Activated T-helper 17 cell treated with anti-CD3 and anti-CD28 coated beads, Interleukin-2, amount 50 U/mL, for 72 hours (primary cell): ENCODE measurements around the gene HS3ST6. TPM values are rescaled to one million over a fixed set of nuclear protein-coding genes. Genes with fewer than 3 reads are reported as not detected.
"Not testable (repeated sequence)": the region's sequence is repeated elsewhere in the genome, so short reads cannot be mapped to it uniquely, and the experiment has no call there.

Source experiments
- ATAC-seq: fragments of 150-1000 bp; cut with Tn5 transposase; replicated peaks from 2 replicates; pipeline ENCODE4 v1.10.0; 2021; ENCODE audit warnings: mild to moderate bottlenecking, moderate library complexity
- H3K27ac Mint-ChIP-seq: one replicate; pipeline ENCODE4 v1.8.0; 2022; ENCODE audit warnings: mixed read lengths
- H3K27me3 Mint-ChIP-seq: one replicate; pipeline ENCODE4 v1.8.0; 2022; ENCODE audit warnings: mixed read lengths
- H3K36me3 Mint-ChIP-seq: one replicate; pipeline ENCODE4 v1.8.0; 2022; ENCODE audit warnings: low read depth, mild to moderate bottlenecking, mixed read lengths
- H3K4me1 Mint-ChIP-seq: one replicate; pipeline ENCODE4 v1.8.0; 2022; ENCODE audit warnings: mixed read lengths
- H3K4me3 Mint-ChIP-seq: one replicate; pipeline ENCODE4 v1.8.0; 2022; ENCODE audit warnings: mild to moderate bottlenecking, mixed read lengths
- H3K9me3 Mint-ChIP-seq: one replicate; pipeline ENCODE4 v1.8.0; 2022; ENCODE audit warnings: mixed read lengths
- total RNA-seq, 2 donors: library from RNA; stranded (reverse); gene quantifications; one replicate each; pipeline ENCODE4 v1.2.3, GENCODE V29; 2022

HS3ST6 gene
- not detected for total RNA-seq

GRCh38 chr16:1918351-1919326, at the start of gene HS3ST6:
TSS of gene HS3ST6 (minus strand) at chr16:1918415. CDS start at chr16:1918323, 92 bp downstream.
- H3K4me1 Mint-ChIP-seq, result no peaks in the 10 kb centered on the region
- no peak within 1 kb of the TSS for H3K4me3 Mint-ChIP-seq
- H3K27me3 Mint-ChIP-seq, result peaks cover 51% of the 10 kb centered on the region
- no peaks in the 10 kb centered on the region for H3K36me3 Mint-ChIP-seq
- H3K27ac Mint-ChIP-seq, result no peak within 1 kb of the TSS
- no peak for ATAC-seq
- H3K9me3 Mint-ChIP-seq, result no peaks in the 10 kb centered on the region

GRCh38 chr16:1966460-1966859, 48.2 kb upstream of the HS3ST6 start, which contains the start of gene RNF151:
TSS of gene RNF151 (plus strand) at chr16:1966856. CDS start at chr16:1966882, 26 bp downstream.
- no peak for ATAC-seq
- Mint-ChIP-seq H3K4me3 (peak within 1 kb of the TSS; percentile 89), H3K27me3 (no peaks in the 10 kb centered on the region), H3K36me3 (peaks cover 55% of the 10 kb centered on the region), H3K4me1 (peaks cover 11% of the 10 kb centered on the region), H3K9me3 (no peaks in the 10 kb centered on the region), H3K27ac (peak within 1 kb of the TSS; percentile 84)

DNA sequence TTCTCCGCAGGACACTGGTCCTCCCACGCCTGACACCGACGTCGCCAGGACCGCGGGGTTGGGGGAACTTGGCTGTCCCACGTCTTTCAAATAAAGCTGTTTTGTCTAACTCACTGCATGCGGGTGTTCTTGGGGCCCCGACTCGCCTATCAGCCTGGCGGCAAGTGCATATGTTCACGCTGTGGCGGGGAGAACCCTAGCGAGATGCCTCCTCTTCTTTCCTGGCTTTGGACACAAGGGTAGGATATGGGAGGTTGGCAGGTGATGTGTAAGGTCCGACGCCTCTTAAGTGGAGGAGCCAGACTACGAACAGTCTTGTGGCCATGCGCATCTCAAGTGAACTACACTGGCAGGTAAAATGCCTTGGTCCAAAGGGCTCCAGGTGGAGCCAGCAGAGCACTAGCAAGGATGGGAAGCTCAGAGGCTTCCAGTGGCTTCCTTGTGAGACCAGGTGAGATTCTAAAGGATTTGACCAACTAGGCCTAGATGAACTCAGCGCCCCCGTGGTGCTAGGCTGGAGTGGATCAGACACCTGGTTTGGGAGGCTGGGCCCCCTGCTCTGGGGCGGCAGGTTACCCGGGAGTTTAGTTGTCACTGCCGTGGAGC, 47.3 kb upstream of the HS3ST6 start:
- peaks cover 12% of the 10 kb centered on the region for H3K4me1 Mint-ChIP-seq
- no peaks in the 10 kb centered on the region for H3K9me3 Mint-ChIP-seq
- no peak for ATAC-seq
- H3K27me3 Mint-ChIP-seq, result no peaks in the 10 kb centered on the region
- H3K4me3 Mint-ChIP-seq, result peak overlapping the region; percentile 89
- peaks cover 62% of the 10 kb centered on the region for H3K36me3 Mint-ChIP-seq
- peak overlapping the region; percentile 84 for H3K27ac Mint-ChIP-seq

DNA sequence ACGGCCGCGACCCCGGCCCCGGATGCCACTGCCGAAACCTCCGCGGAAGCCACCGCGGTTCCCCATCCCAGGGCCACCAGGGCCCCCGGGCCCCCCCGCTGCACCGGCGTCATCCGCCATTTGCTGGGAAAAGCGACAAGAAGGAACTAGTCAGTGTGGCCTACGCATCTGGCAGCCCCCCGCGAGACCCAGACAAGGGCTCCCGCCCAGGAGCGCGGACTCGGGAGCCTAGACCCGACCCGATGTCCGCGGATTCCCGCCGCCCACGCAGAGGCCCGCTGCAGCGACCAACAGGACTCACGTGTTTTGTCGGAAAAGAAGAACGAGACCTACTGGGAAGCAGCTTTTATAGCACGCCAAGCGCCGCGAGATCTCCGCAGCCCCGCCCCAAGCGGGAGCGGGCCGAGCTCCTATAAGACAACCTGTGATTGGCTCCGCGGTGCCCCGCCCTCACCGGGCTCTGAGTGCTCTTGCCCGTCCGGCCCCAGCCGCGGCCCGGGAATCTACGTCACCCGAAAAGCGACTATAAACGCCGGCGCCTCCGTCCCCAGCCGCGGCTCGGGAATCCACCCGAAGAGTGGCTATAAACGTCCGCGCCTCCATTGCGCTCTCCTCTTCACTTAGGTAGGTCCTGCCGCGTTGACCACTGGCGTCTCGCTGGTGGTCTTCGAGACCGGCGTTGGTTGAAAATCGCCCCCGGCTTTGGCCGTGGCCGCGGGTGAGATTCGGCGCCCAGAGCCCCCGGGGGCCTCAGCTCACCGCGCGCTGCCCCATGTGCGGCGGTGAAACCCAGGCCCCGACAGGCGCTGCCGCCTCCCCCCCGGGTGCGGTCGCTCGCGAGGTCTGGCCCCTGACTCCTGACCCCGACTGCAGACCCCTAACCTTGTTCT, 46.5 kb upstream of the HS3ST6 start, which contains the start of gene RPS2:
RPS2 (minus strand) TSS at position 321 of the 890 bp plus-strand sequence; CDS start at position 120, 201 bp downstream.
- H3K36me3 Mint-ChIP-seq, result peaks cover 70% of the 10 kb centered on the region
- no peaks in the 10 kb centered on the region for H3K9me3 Mint-ChIP-seq
- H3K27me3 Mint-ChIP-seq, result no peaks in the 10 kb centered on the region
- peak within 1 kb of the TSS; percentile 84 for H3K27ac Mint-ChIP-seq
- H3K4me3 Mint-ChIP-seq, result peak within 1 kb of the TSS; percentile 89
- peak; percentile 96 for ATAC-seq
- peaks cover 14% of the 10 kb centered on the region for H3K4me1 Mint-ChIP-seq

DNA sequence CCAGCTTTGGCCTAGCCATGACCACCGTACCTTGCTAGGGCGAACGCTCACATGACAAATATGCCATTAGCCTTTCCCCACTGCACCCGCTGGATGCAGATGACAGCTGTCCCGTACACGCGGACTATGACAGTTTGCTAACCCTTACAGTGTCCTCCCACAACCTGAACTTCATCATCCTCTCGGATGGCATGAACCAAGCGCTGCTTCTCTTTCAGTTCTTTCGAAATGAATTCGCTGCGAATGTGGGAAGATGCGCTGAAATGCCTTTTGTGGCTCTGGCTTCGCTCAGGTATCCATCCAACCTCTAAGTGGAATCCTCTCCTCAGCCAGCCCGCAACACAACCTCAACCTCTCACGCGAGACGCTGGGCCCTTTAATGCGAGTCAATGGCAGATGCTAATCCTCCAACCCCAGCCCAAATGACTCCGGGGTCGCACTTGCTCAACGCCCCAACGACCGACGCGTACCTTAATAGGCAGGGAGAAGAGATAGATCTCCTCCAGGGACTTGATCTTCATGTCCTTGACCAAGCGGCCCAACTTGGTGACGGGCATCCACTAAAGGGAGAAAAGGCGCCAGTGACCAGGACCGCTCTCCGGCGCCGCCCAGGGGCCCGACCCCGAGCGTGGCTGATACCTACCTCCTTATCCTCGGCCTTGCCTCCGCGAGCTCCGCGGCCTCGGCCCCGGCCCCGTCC, 45.7 kb upstream of the HS3ST6 start:
- Mint-ChIP-seq H3K27ac (peak overlapping the region; percentile 84), H3K36me3 (peaks cover 71% of the 10 kb centered on the region), H3K4me1 (peaks cover 14% of the 10 kb centered on the region), H3K9me3 (no peaks in the 10 kb centered on the region), H3K4me3 (peak overlapping the region; percentile 89), H3K27me3 (no peaks in the 10 kb centered on the region)
- ATAC-seq, result peak; percentile 23

- not testable (repeated sequence) for ATAC-seq, H3K27me3 Mint-ChIP-seq, H3K9me3 Mint-ChIP-seq
- peaks cover 14% of the 10 kb centered on the region for H3K4me1 Mint-ChIP-seq
- H3K4me3 Mint-ChIP-seq, result peak overlapping the region; percentile 89
- H3K36me3 Mint-ChIP-seq, result peaks cover 68% of the 10 kb centered on the region
- H3K27ac Mint-ChIP-seq, result peak overlapping the region; percentile 84
Observed at GRCh38 chr16:1962161-1963153, 44.2 kb upstream of the HS3ST6 start.

DNA sequence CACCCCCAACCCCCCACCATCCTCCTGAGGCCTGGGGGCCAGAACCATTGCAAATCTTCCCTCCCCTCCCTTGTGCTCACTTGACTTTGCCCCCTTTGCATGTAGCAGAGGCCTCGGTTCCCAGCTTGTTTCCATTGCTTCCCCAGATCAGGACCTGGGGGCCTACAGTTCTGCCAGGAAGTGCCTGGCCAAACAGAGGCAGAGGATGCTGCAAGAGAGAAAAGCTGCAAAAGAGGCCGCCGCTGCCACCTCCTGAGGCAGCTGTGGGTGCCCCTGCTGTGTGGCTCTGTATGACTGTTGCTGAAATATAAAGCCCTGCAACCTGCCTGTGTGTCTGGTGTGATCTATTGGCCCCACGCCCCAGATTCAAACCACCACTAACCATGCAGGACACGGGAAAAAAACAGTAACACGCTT, 43.4 kb upstream of the HS3ST6 start:
- Mint-ChIP-seq H3K4me3 (peak overlapping the region; percentile 89), H3K27me3 (no peaks in the 10 kb centered on the region), H3K36me3 (peaks cover 64% of the 10 kb centered on the region), H3K27ac (no peak overlapping the region), H3K9me3 (no peaks in the 10 kb centered on the region), H3K4me1 (peaks cover 14% of the 10 kb centered on the region)
- no peak for ATAC-seq

DNA sequence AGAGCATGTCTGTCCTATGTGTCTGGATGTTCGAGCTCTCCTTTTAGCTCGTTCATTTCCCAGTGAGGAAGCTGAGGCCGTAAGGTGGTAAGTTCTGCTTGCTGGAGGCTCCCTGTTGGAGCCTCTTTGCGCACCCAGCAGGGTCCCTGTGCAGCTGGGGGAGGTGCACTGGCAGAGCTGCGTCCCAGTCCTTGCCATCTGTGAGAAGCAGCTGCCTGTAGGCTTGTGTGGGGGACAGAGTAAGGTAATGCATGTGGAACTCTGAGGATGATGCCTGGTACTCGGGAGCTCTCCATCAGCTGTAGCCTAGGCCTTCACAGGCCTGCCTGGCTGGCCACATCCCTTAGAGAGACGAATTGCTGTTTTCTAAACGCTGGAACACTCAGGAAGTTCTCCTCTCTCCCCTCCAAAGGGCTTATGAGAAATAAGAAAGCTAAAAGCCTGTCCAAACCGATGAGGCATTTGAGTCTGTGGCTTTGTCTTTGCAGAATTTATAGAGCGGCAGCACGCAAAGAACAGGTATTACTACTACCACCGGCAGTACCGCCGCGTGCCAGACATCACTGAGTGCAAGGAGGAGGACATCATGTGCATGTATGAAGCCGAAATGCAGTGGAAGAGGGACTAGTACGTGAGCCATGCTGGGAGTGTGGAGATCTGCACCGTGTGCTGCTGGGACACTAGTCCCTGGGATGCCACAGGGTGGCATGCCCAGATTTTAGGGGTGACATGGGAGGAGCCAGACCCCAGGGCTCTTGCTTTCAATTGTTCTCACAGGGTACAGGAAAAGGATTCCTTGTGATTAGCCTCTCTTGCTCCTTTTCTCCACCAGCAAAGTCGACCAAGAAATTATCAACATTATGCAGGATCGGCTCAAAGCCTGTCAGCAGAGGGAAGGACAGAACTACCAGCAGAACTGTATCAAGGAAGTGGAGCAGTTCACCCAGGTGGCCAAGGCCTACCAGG, 42.7 kb upstream of the HS3ST6 start:
- no peak for ATAC-seq
- Mint-ChIP-seq H3K4me1 (peaks cover 14% of the 10 kb centered on the region), H3K4me3 (peak overlapping the region; percentile 89), H3K9me3 (no peaks in the 10 kb centered on the region), H3K36me3 (peaks cover 63% of the 10 kb centered on the region), H3K27me3 (no peaks in the 10 kb centered on the region), H3K27ac (peak overlapping the region; percentile 88)

- H3K4me1 Mint-ChIP-seq, result peaks cover 14% of the 10 kb centered on the region
- peak within 1 kb of the TSS; percentile 89 for H3K4me3 Mint-ChIP-seq
- ATAC-seq, result peak; percentile 91
- H3K9me3 Mint-ChIP-seq, result no peaks in the 10 kb centered on the region
- H3K27ac Mint-ChIP-seq, result peak within 1 kb of the TSS; percentile 88
- H3K27me3 Mint-ChIP-seq, result no peaks in the 10 kb centered on the region
- H3K36me3 Mint-ChIP-seq, result peaks cover 48% of the 10 kb centered on the region
Observed at GRCh38 chr16:1959269-1960039, 41.2 kb upstream of the HS3ST6 start, which contains the start of gene NDUFB10. TSS of gene NDUFB10 (plus strand) at chr16:1959538. CDS start at chr16:1959625, 87 bp downstream.

DNA sequence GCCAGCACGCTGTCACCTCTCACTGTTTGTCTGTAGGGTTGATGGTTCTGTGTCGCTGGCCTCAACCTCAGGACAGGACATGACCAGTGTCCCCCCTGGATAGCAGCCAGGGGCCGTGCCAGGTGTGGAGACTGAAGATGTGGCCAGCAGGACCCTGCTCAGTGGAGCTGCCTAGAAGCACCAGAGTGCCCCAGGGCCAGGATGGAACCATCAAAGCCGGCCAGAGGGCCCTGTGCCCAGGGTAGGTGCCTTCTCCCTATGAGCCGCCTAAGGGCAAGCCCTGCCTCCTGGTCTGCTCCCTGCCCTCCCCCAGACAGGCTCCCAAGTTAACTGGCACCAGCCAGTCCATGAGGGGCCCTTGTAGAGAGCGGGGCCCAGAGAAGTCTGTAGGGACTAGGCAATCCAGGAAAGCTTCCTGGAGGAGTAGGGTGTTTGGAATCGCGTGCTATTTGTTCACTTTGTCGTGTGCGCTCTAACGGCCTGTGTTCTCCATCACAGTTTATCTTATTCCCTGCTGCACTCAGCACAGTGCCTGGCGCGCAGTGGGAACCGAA, 40.6 kb upstream of the HS3ST6 start:
- Mint-ChIP-seq H3K4me3 (peak overlapping the region; percentile 89), H3K27me3 (no peaks in the 10 kb centered on the region), H3K27ac (peak overlapping the region; percentile 88), H3K36me3 (peaks cover 42% of the 10 kb centered on the region), H3K4me1 (peaks cover 14% of the 10 kb centered on the region), H3K9me3 (no peaks in the 10 kb centered on the region)
- ATAC-seq, result peak; percentile 4

- H3K27me3 Mint-ChIP-seq, H3K9me3 Mint-ChIP-seq, H3K27ac Mint-ChIP-seq, ATAC-seq, H3K4me3 Mint-ChIP-seq: not testable (repeated sequence)
- H3K4me1 Mint-ChIP-seq, result peaks cover 10% of the 10 kb centered on the region
- peaks cover 35% of the 10 kb centered on the region for H3K36me3 Mint-ChIP-seq
Observed at GRCh38 chr16:1958143-1958491, 39.9 kb upstream of the HS3ST6 start.
